ENCODE results near the gene SMO. TPM values are rescaled to one million over a fixed set of nuclear protein-coding genes. Genes with fewer than 3 reads are reported as not detected.

The SMO gene
- total RNA-seq, 1 experiment from 2014 or later, result 12.8 TPM

DNA sequence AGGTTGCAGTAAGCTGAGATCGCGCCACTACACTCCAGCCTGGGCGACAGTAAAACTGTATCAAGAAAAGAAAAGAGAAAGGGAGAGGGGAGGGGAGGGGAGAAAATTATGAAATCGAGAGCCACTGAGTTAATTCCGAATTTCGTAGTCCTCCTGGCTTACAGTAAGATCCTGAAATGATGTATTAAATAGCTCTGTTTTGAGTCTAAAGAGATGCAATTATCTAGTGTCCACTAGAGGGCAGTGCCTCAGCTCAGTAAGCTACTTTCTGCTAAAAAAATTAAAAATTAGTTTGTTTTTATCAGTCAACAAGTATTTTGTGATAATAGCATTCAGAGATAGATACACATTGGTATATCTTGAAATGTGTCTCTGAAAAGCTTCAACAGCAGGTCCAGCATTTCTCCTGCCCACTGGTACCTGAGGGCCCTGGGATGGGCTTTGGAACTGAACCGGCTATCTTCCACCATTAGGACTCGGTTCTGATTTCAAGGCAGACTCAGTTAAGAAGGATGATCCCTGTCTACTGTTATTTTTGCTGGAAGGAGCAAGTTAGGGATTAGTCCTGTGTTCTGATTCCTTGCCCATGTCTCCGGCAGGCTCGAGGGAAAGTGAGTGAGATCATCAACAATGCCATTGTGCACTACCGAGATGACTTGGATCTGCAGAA is 24.4 kb upstream of the SMO start:
- H3K36me3 ChIP-seq (ENCODE audit: control insufficient read depth in 1 of 2, insufficient read depth in 2 of 2, low read length in 2 of 2), result peaks cover 0 to 2% of the 10 kb centered on the region in 2 experiments; a peak in 1 of 4 replicates
- peak; percentile 36 for DNase-seq (ENCODE audit: low read depth, low spot score)
- no peak overlapping the region for H3K9ac ChIP-seq (ENCODE audit: low read length)
- no peaks in the 10 kb centered on the region for H3K79me2 ChIP-seq (ENCODE audit: insufficient read depth, low read length)
- H3K9me2 ChIP-seq (ENCODE audit: insufficient read depth), result no peaks in the 10 kb centered on the region
- no peak overlapping the region for H3K4me2 ChIP-seq (ENCODE audit: low read length)
- H4K20me1 ChIP-seq (ENCODE audit: insufficient read depth), result no peaks in the 10 kb centered on the region
- H3K27ac ChIP-seq (ENCODE audit: low read depth, low read length), result no peak overlapping the region
- TF ChIP-seq RAD21 (IDR thresholded peaks at IDR 0.05; ENCODE audit: low read depth) (peak; percentile 61), CEBPB (IDR thresholded peaks at IDR 0.05; ENCODE audit: low read depth) (no peak), CTCF (IDR thresholded peaks at IDR 0.05 in 2 of 3, conservative IDR thresholded peaks at IDR 0.05 in 1 of 3; ENCODE audit: borderline replicate concordance in 1 of 3, insufficient read depth in 1 of 3, low read depth in 2 of 3, low read length in 2 of 3) (peak; percentile 65 to 92 (median 75); a peak in 5 of 6 replicates), POLR2AphosphoS5 (IDR thresholded peaks at IDR 0.05; ENCODE audit: low read depth, low read length) (no peak)
- POLR2A ChIA-PET, result interaction anchor here (0.7 kb wide), 1 partner anchor 25 kb away, joined by 6 read pairs; the partner anchor contains the start of gene SMO
- no peaks in the 10 kb centered on the region for H3K9me3 ChIP-seq (ENCODE audit: control insufficient read depth in 1 of 2, insufficient read depth in 1 of 2, low read depth in 1 of 2, low read length in 2 of 2)
- BruUV-seq (replicated peaks), result no TSS peak
- no peak overlapping the region for H2AFZ ChIP-seq (ENCODE audit: low read depth, low read length, poor library complexity, severe bottlenecking)
- RAD21 ChIA-PET (ENCODE audit: low non-redundant PET in 1 of 2, low total read pairs in 2 of 2, uncharacterized antibody in 2 of 2, unreplicated experiment in 2 of 2), result interaction anchor here (0.6 to 1.1 kb wide), 3 partner anchors 47 to 72 kb away, joined by 3 to 8 read pairs (median 4); no protein-coding TSS in a partner anchor
- intact Hi-C loops (cut with micrococcal nuclease), result loop anchor here (2.0 kb wide), 1 partner anchor 47 kb away; no protein-coding TSS in a partner anchor
- CTCF ChIA-PET, result interaction anchor here (0.6 to 3.0 kb wide), 34 partner anchors 8 to 661 kb away, joined by 3 to 45 read pairs (median 4); partner anchors contain the start of genes AHCYL2, ATP6V1F, SMO and TSPAN33
- H3K4me3 ChIP-seq (replicated peaks in 1 of 2; ENCODE audit: low read depth in 1 of 2, low read length in 2 of 2), result no peak overlapping the region
- H3K27me3 ChIP-seq (ENCODE audit: insufficient read depth, low read length), result no peaks in the 10 kb centered on the region
- no peaks in the 10 kb centered on the region for H3K4me1 ChIP-seq (ENCODE audit: control insufficient read depth in 1 of 2, insufficient read depth in 2 of 2, low read length in 2 of 2)
- peak; percentile 64 for ATAC-seq

DNA sequence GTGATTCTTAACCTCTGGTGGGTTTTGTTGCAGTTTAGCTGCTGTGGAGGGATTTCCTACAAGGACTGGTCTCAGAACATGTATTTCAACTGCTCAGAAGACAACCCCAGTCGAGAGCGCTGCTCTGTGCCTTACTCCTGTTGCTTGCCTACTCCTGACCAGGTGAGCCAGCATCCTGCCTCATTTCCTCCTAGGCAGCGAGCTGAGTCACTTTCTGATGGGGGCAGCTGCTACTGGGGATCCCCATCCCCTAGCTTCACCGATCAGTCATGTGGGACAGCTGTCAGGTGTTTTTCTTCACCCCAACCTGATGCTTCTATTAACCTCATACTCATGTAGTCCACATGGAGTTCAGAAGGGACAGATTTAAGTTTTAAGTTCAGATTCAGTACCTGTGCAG is 21.7 kb upstream of the SMO start:
- BruUV-seq (replicated peaks), result no TSS peak
- no peaks in the 10 kb centered on the region for H3K9me3 ChIP-seq (ENCODE audit: control insufficient read depth in 1 of 2, insufficient read depth in 1 of 2, low read depth in 1 of 2, low read length in 2 of 2)
- H3K27ac ChIP-seq (ENCODE audit: low read depth, low read length), result no peak overlapping the region
- no peak for DNase-seq (ENCODE audit: low read depth, low spot score)
- ChIA-PET POLR2A (no interaction called here), CTCF (interaction anchor here (0.7 kb wide), 1 partner anchor 44 kb away, joined by 3 read pairs; no protein-coding TSS in a partner anchor), RAD21 (ENCODE audit: low non-redundant PET in 1 of 2, low total read pairs in 2 of 2, uncharacterized antibody in 2 of 2, unreplicated experiment in 2 of 2) (no interaction called here)
- no peaks in the 10 kb centered on the region for H4K20me1 ChIP-seq (ENCODE audit: insufficient read depth)
- no peak overlapping the region for H2AFZ ChIP-seq (ENCODE audit: low read depth, low read length, poor library complexity, severe bottlenecking)
- H3K36me3 ChIP-seq (ENCODE audit: control insufficient read depth in 1 of 2, insufficient read depth in 2 of 2, low read length in 2 of 2), result peaks cover 0 to 2% of the 10 kb centered on the region in 2 experiments; a peak in 1 of 4 replicates
- intact Hi-C loops (cut with micrococcal nuclease), result no loop called here
- no peaks in the 10 kb centered on the region for H3K4me1 ChIP-seq (ENCODE audit: control insufficient read depth in 1 of 2, insufficient read depth in 2 of 2, low read length in 2 of 2)
- no peak overlapping the region for H3K9ac ChIP-seq (ENCODE audit: low read length)
- H3K79me2 ChIP-seq (ENCODE audit: insufficient read depth, low read length), result no peaks in the 10 kb centered on the region
- no peak overlapping the region for H3K4me3 ChIP-seq (replicated peaks in 1 of 2; ENCODE audit: low read depth in 1 of 2, low read length in 2 of 2)
- no peaks in the 10 kb centered on the region for H3K9me2 ChIP-seq (ENCODE audit: insufficient read depth)
- H3K27me3 ChIP-seq (ENCODE audit: insufficient read depth, low read length), result no peaks in the 10 kb centered on the region
- H3K4me2 ChIP-seq (ENCODE audit: low read length), result no peak overlapping the region
- no peak for ATAC-seq
- TF ChIP-seq TCF7L2 (IDR thresholded peaks at IDR 0.05; ENCODE audit: borderline replicate concordance, extremely low read depth, insufficient read depth, insufficient read length) (no peak), REST (IDR thresholded peaks at IDR 0.05; ENCODE audit: low read depth) (no peak), ZFX (IDR thresholded peaks at IDR 0.05) (no peak), ATF3 (IDR thresholded peaks at IDR 0.05) (no peak), POLR2A (IDR thresholded peaks at IDR 0.05; ENCODE audit: borderline replicate concordance, extremely low read depth, insufficient read depth, insufficient read length) (no peak), ELF1 (IDR thresholded peaks at IDR 0.05; ENCODE audit: borderline replicate concordance, low read depth) (no peak)
